ENCODE measurements around the gene PTPRD.

DNA sequence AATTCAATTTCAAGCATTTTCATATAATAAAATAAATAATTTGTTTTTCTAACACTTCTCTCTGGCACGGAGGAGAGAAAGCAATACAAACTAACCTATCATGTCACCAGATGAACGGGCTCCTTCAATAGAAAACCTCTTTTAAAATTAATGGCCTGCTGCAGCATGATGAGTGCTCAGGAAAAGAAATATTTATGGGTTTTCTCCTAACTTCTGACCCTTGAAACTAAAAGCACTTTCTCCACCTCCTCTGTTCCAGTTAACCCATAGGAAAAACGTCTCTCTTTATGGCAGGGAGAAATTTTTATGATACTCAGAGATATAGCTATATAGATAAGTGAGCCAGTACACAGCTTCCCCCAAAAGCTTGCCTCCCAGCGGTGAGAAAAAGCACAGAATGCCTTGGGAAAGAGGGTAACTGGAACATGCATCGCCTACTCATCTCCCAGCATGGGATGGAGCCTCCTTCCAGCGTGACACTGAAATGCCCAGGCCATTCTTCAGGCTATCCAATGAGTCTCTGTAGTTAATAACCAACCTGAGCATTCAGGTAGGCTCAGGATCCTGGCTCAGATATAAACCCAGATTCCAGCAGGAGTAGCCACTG is 1850.2 kb downstream of the PTPRD start:
- no peak for TF ChIP-seq CTCF (IDR thresholded peaks at IDR 0.05)
- TF ChIP-seq POLR2AphosphoS5 (IDR thresholded peaks at IDR 0.05; ENCODE audit: low read depth, low read length), result no peak
